Neuronal stem cell (in vitro differentiated cells): Measurements from ENCODE around the gene MYOZ3.
A peak's percentile ranks its signal among the peaks of the same experiment; 100 is the strongest.

Experiments used
- DNase-seq: peaks from one replicate; pipeline ENCODE4 v3.0.0-alpha.2; 2013; ENCODE audit warnings: low spot score
- H2AFZ ChIP-seq: one replicate; pipeline ENCODE4 v1.6.1; 2013; ENCODE audit warnings: mild to moderate bottlenecking, low read length, inconsistent platforms
- H2AK5ac ChIP-seq: 2 replicates; pipeline ENCODE4 v1.6.1; 2013; ENCODE audit warnings: low read depth, mild to moderate bottlenecking, inconsistent platforms, low read length, moderate library complexity, mixed read lengths
- H2BK120ac ChIP-seq: 2 replicates; pipeline ENCODE4 v1.6.1; 2013; ENCODE audit warnings: low read depth, mild to moderate bottlenecking, inconsistent platforms, low read length, moderate library complexity, mixed read lengths
- H2BK12ac ChIP-seq: one replicate; pipeline ENCODE4 v1.6.1; 2013; ENCODE audit warnings: low read length, inconsistent platforms
- H2BK15ac ChIP-seq: 2 replicates; pipeline ENCODE4 v1.6.1; 2013; ENCODE audit warnings: mild to moderate bottlenecking, low read length, inconsistent platforms, mixed read lengths
- H2BK5ac ChIP-seq: one replicate; pipeline ENCODE4 v1.6.1; 2013; ENCODE audit warnings: inconsistent platforms, mild to moderate bottlenecking, low read length, moderate library complexity
- H3K14ac ChIP-seq: one replicate; pipeline ENCODE4 v1.6.1; 2013; ENCODE audit warnings: low read length, inconsistent platforms
- H3K18ac ChIP-seq: 2 replicates; pipeline ENCODE4 v1.6.1; 2013; ENCODE audit warnings: low read length, inconsistent platforms
- H3K23ac ChIP-seq: 2 replicates; pipeline ENCODE4 v1.6.1; 2013; ENCODE audit warnings: low read depth, mild to moderate bottlenecking, mixed read lengths, low read length, inconsistent platforms; ENCODE audit not compliant: poor library complexity
- H3K27ac ChIP-seq: replicated peaks from 3 replicates; pipeline ENCODE4 v1.5.1; 2013; ENCODE audit warnings: low read length, inconsistent platforms
- H3K27me3 ChIP-seq, 3 experiments: 2 replicates each; pipeline ENCODE4 v1.6.1; 2013; ENCODE audit warnings: low read length in 3 of 3, mild to moderate bottlenecking in 2 of 3, inconsistent platforms in 1 of 3, low read depth in 1 of 3, mixed read lengths in 1 of 3, moderate library complexity in 1 of 3; ENCODE audit not compliant: control insufficient read depth in 3 of 3, insufficient read depth in 3 of 3
- H3K36me3 ChIP-seq, 2 donors: replicated peaks in 1 of 2; 2 replicates each; pipeline ENCODE4 v1.6.1; 2013; ENCODE audit warnings: low read length in 2 of 2; ENCODE audit not compliant: control insufficient read depth in 2 of 2, insufficient read depth in 2 of 2
- H3K4ac ChIP-seq: 2 replicates; pipeline ENCODE4 v1.6.1; 2013; ENCODE audit warnings: inconsistent platforms, mild to moderate bottlenecking, low read length, moderate library complexity
- H3K4me1 ChIP-seq, 2 donors: 1 replicate in 1 of 2; 2 replicates in 1 of 2; pipeline ENCODE4 v1.6.1; 2013; ENCODE audit warnings: low read length in 2 of 2, low read depth in 1 of 2; ENCODE audit not compliant: control insufficient read depth in 2 of 2, insufficient read depth in 1 of 2
- H3K4me2 ChIP-seq: one replicate; pipeline ENCODE4 v1.6.1; 2013; ENCODE audit warnings: mild to moderate bottlenecking, low read length, inconsistent platforms; ENCODE audit not compliant: insufficient read depth, poor library complexity, severe bottlenecking
- H3K4me3 ChIP-seq, 2 donors: 2 replicates each; pipeline ENCODE4 v1.5.1; 2013; ENCODE audit warnings: low read length in 2 of 2, mild to moderate bottlenecking in 2 of 2, inconsistent platforms in 1 of 2, moderate library complexity in 1 of 2
- H3K79me1 ChIP-seq: one replicate; pipeline ENCODE4 v1.6.1; 2013; ENCODE audit warnings: low read depth, mild to moderate bottlenecking, inconsistent platforms, low read length, moderate library complexity
- H3K9ac ChIP-seq: one replicate; pipeline ENCODE4 v1.6.1; 2013; ENCODE audit warnings: mild to moderate bottlenecking, low read depth, low read length, inconsistent platforms; ENCODE audit not compliant: poor library complexity
- H3K9me3 ChIP-seq, 2 donors: replicated peaks in 1 of 2; 2 replicates each; pipeline versions ENCODE3 to v1.6.1; 2013; ENCODE audit warnings: low read length in 2 of 2, mild to moderate bottlenecking in 2 of 2, inconsistent platforms in 1 of 2, low read depth in 1 of 2, mixed read lengths in 1 of 2, moderate library complexity in 1 of 2; ENCODE audit not compliant: control insufficient read depth in 2 of 2, insufficient read depth in 1 of 2
- H4K8ac ChIP-seq: one replicate; pipeline ENCODE4 v1.6.1; 2013; ENCODE audit warnings: low read depth, mild to moderate bottlenecking, inconsistent platforms, low read length, moderate library complexity
- H4K91ac ChIP-seq: one replicate; pipeline ENCODE4 v1.6.1; 2013; ENCODE audit warnings: low read length, low read depth, mild to moderate bottlenecking, inconsistent platforms; ENCODE audit not compliant: poor library complexity
- WGBS, 2 donors: extraction: QIAGEN DNeasy Blood & Tissue Kit; methylation state at CpG; one replicate each; pipeline ENCODE4 v1.1.7; 2013; ENCODE audit warnings: missing lambda C conversion rate in 2 of 2, mixed read lengths in 1 of 2; ENCODE audit not compliant: insufficient read length in 2 of 2, insufficient replicate concordance in 1 of 2; ENCODE audit errors: extremely low coverage in 2 of 2; 5-methylcytosine and 5-hydroxymethylcytosine counted together

MYOZ3 gene

DNA sequence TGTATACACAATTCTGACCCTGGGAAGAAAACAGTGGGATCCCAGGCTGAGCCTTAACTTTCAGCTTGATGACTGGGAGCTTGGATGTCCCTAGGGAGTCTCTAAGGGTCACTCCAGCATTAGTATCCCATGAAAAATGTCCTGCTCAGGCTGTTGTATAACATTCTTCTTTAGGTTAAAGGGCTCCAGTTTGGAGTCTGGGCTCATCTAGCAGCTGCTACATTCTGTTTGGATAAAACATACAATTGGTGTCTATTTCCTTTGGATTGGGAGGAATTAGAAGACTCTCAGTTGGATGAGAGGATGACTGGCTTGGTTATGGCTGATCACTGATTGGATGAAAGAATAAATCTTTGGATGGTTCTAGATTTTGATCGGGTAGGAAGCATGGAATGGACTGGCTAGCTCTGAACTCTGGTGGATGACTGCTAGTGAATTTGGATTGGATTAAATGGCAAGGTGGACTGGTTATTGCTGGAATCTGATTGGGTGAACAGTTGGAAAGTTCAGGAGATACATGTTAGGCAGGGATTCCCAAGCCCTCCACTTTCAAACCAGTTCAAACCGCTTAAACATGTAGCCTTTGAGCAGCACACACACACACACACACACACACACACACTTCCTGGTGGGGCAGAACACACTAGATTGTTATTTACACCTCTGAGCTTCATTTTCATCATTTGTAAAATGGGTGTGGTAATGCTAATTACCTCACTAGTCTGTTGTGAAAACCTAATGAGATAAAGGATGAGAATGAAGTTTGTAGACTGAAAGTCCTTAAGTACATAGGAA is 7.1 kb upstream of the MYOZ3 start:
- Histone ChIP-seq H2BK12ac (no peak overlapping the region), H3K4me1 (peaks cover 19 to 27% of the 10 kb centered on the region in 2 donors), H3K9ac (peak overlapping the region; percentile 33), H3K27ac (no peak overlapping the region), H3K23ac (no peak overlapping the region), H3K27me3 (peaks cover 0 to 15% (median 0%) of the 10 kb centered on the region in 3 experiments), H3K79me1 (no peaks in the 10 kb centered on the region), H4K91ac (no peak overlapping the region), H3K4me2 (no peak overlapping the region), H2BK120ac (no peak overlapping the region), H2BK15ac (peak overlapping the region; percentile 14), H4K8ac (no peak overlapping the region), H3K18ac (no peak overlapping the region), H3K9me3 (no peaks in the 10 kb centered on the region), H2AK5ac (no peak overlapping the region), H3K14ac (no peak overlapping the region), H3K36me3 (no peaks in the 10 kb centered on the region), H2BK5ac (no peak overlapping the region), H2AFZ (peak overlapping the region; percentile 59), H3K4ac (no peak overlapping the region), H3K4me3 (no peak overlapping the region)
- no CpG with 5 or more reads among the region's 2 CpGs for WGBS, 2 donors
- no peak for DNase-seq

- Histone ChIP-seq H2AK5ac (peak overlapping the region; percentile 77), H3K9ac (no peak overlapping the region), H3K4me2 (no peak overlapping the region), H2BK15ac (no peak overlapping the region), H3K23ac (no peak overlapping the region), H3K4me1 (peaks cover 19 to 32% of the 10 kb centered on the region in 2 donors), H2BK12ac (no peak overlapping the region), H3K14ac (no peak overlapping the region), H3K4me3 (no peak overlapping the region), H3K18ac (no peak overlapping the region), H3K36me3 (no peaks in the 10 kb centered on the region), H3K79me1 (no peaks in the 10 kb centered on the region), H2BK120ac (no peak overlapping the region), H4K8ac (no peak overlapping the region), H3K4ac (no peak overlapping the region), H3K9me3 (no peaks in the 10 kb centered on the region), H3K27me3 (peaks cover 0 to 27% (median 0%) of the 10 kb centered on the region in 3 experiments), H4K91ac (no peak overlapping the region), H2AFZ (no peak overlapping the region), H2BK5ac (no peak overlapping the region), H3K27ac (no peak overlapping the region)
- DNase-seq = no peak
- no CpG with 5 or more reads among the region's 3 CpGs for WGBS, 2 donors
These were observed 5.8 kb upstream of the MYOZ3 start for GRCh38 chr5:150655221-150655620.

GRCh38 chr5:150656191-150657132 is 4.6 kb upstream of the MYOZ3 start:
- no peak overlapping the region for H3K27ac ChIP-seq
- H3K9me3 ChIP-seq = no peaks in the 10 kb centered on the region

GRCh38 chr5:150658121-150658520 is 2.9 kb upstream of the MYOZ3 start:
- Histone ChIP-seq H3K14ac (no peak overlapping the region), H4K91ac (no peak overlapping the region), H3K4me2 (no peak overlapping the region), H3K4me1 (peaks cover 5 to 19% of the 10 kb centered on the region in 2 donors), H2BK120ac (no peak overlapping the region), H3K23ac (no peak overlapping the region), H2BK5ac (no peak overlapping the region), H2AK5ac (peak overlapping the region; percentile 9), H2BK12ac (no peak overlapping the region), H3K79me1 (no peaks in the 10 kb centered on the region), H3K9ac (no peak overlapping the region), H3K4me3 (no peak overlapping the region), H3K9me3 (no peaks in the 10 kb centered on the region), H3K27ac (no peak overlapping the region), H3K4ac (no peak overlapping the region), H3K27me3 (peaks cover 0 to 55% (median 0%) of the 10 kb centered on the region in 3 experiments), H3K36me3 (no peaks in the 10 kb centered on the region), H2AFZ (no peak overlapping the region), H2BK15ac (no peak overlapping the region), H3K18ac (no peak overlapping the region), H4K8ac (no peak overlapping the region)
- no peak for DNase-seq
- WGBS, 2 donors = no CpG with 5 or more reads among the region's 4 CpGs

More at GRCh38 chr5:150656191-150657132, 4.6 kb upstream of the MYOZ3 start:
- Histone ChIP-seq H3K4me1 (peaks cover 18 to 35% of the 10 kb centered on the region in 2 donors), H3K23ac (peak overlapping the region; percentile 58), H3K4me3 (peak overlapping the region; percentile 70 to 86), H2BK15ac (peak overlapping the region; percentile 61), H3K14ac (peak overlapping the region; percentile 25), H2BK120ac (no peak overlapping the region), H3K36me3 (no peaks in the 10 kb centered on the region), H2AK5ac (peak overlapping the region; percentile 59), H2AFZ (peak overlapping the region; percentile 98), H4K91ac (no peak overlapping the region), H2BK12ac (no peak overlapping the region), H3K27me3 (peaks cover 0 to 39% (median 0%) of the 10 kb centered on the region in 3 experiments), H3K4ac (no peak overlapping the region), H3K79me1 (no peaks in the 10 kb centered on the region), H3K4me2 (peak overlapping the region; percentile 92), H2BK5ac (no peak overlapping the region), H3K9ac (peak overlapping the region; percentile 91), H4K8ac (no peak overlapping the region), H3K18ac (peak overlapping the region; percentile 93)
- WGBS, 2 donors = no CpG with 5 or more reads among the region's 99 CpGs
- peak; percentile 80 for DNase-seq
